ENCODE measurements around the gene PLA2G4D.

PLA2G4D gene

DNA sequence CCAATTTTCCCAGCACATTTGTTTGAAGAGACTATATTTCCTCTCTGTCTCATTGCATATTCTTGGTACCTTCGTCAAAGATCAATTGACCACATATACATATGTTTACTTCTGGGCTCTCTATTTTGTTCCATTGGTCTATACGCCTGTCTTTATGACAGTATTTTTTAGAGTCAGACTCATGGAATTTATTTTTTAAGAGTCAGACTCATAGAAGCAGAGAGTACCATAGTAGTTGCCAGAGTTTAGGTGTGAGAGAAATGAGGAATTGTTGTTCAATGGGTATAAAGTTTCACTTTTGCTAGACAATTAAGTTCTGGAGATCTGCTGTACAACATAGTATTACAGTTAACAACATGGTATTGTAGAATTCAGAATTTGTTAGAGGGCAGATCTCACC is 35.0 kb upstream of the PLA2G4D start:
- DNase-seq (ENCODE audit: low read depth in 1 of 2, low spot score in 1 of 2), result no peak

DNA sequence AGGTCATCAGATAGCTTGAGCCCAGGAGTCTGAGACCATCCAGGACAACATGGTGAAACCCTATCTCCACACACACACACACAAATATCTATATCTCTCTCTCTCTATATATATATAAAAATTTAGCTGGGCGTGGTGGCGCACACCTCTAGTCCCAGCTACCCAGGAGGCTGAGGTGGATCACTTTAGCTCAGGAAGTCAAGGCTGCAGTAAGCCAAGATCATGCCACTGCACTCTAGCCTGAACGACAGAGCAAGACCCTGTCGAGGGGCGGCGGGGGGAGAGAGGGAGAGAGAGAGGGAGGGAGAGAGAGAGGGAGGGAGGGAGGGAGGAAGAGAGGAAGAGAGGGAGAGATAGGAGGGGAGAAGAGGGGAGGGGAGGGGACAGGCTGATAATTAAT is 34.1 kb upstream of the PLA2G4D start:
- DNase-seq (ENCODE audit: low read depth in 1 of 2, low spot score in 1 of 2), result no peak

DNA sequence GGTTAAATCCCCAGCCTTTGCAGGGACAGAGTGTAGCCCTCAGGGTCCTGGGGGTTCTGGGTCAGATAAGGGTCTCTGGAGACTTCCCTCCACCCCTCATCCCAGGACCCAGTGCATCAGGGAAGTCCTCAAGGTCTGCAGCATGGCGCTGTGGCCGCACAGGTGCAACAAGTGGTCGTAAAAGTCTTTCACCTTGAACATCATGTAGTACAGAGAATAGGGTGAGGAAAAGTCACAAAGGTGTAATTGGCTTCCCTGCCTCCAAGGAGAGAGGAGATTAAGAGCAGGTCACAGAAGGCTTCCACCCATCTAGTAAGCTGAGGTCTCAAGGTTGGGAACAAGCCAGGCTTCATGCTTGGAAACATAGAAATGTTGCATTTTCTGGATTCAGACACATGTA is 29.2 kb upstream of the PLA2G4D start:
- DNase-seq (ENCODE audit: low read depth in 1 of 2, low spot score in 1 of 2), result no peak

DNA sequence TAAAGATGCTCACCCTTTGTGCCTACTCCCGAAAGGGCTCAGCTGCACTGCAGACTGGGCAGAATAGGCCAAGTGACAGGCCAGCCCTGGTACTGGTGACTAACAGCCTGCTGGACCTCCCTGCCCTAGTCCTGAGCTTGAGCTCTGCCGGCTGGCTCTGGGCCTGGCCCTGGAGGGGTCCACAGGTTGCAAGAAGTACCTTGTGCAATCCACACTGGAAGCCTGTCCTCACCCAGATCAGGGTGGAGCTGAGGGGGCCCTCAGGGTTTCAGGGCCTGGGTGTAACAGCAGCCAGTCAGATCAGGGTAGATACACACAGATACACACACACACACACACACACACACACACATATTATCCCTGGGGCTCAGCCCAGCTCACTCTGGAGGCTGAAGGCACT is 27.3 kb upstream of the PLA2G4D start:
- DNase-seq (ENCODE audit: low read depth in 1 of 2, low spot score in 1 of 2), result no peak

DNA sequence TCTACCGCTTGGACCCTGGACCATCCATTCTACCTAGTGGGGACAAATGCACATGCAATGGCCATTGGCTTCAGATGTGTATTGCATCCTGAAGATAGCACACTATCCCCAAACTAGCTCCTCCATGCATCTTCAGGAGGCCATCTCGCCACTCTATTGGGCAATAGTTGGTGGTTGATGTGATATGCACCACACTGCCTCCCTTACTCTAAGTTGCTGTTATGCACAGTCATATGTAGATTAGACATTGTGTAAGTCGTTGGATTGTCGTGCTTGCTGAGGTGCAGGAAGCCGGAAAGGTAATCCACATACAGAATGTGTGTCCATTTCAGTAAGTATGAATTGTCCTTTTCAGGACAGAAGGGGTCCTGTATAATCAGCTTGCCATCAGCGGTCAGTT is 26.7 kb upstream of the PLA2G4D start:
- DNase-seq (ENCODE audit: low read depth in 1 of 2, low spot score in 1 of 2), result no peak

DNA sequence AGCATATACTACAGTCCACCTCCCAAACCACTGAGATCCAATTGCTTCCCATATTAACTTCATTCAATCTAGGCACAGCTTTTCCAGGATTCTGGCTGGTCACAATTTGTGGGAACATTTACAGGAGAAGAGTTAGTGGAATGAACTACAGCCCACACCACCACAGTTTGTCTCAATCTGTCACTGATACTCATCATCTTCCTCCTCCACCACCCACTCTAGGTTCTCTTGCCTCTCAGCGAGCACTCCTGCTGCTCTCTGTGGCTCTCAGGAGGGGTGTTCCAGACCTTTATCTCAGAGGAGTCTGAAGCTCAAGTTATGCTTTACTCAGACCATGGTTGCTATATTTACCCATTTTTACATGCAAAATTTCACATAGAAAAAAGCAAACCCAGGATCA is 25.9 kb upstream of the PLA2G4D start:
- no peak for DNase-seq (ENCODE audit: low read depth in 1 of 2, low spot score in 1 of 2)

DNA sequence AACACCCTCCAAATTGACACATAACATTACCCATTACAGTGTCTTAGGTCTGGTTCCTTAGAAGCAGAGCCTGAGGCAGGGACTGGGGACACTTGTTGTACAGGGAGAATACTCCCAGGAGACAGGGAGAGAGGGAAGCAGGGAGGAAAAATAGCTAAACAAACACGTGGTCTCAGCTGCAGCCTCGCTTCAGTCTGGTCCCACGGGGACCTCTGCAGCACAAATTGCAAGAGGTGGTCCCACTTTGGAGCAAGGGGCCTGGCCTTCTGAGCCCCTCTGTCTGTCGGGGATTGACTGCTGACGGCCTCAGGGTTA is 25.0 kb upstream of the PLA2G4D start:
- no peak for DNase-seq (ENCODE audit: low read depth in 1 of 2, low spot score in 1 of 2)

DNA sequence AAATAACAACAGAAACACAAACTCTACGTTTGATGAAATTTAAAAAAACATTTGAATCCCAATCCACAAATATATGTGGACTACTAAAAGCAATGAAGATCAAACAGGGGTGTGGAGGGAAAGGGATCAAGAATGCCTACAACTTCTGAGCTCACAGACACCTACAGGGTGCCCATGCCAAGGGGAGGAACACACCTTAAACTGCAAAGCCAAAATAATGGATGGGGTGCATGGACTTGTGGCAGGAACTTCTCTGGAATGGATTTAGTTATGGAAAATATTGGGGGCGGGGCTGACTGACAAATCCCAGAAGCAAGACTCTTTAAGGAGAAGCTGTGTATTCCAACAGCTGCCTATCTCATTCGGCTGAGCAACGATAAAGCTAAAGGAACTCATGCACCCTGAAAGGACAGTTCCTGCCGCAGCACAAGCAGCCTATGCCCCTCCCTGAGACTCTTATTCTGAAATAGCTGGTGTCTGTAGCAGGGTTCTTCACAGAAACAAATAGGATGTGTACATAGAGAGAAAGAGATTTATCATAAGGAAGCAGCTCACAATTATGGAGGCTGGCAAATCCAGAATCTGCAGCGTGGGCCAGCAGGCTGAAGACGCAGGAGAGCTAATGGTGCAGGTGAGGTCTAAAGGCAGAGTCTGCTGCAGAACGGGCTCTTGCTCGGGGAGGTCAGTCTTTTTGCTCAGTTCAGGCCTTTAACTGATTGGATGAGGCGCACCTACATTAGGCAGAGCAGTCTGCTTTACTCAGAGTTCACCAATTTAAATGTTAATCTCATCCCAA is 24.5 kb upstream of the PLA2G4D start:
- no peak for DNase-seq (ENCODE audit: low read depth in 1 of 2, low spot score in 1 of 2)

DNA sequence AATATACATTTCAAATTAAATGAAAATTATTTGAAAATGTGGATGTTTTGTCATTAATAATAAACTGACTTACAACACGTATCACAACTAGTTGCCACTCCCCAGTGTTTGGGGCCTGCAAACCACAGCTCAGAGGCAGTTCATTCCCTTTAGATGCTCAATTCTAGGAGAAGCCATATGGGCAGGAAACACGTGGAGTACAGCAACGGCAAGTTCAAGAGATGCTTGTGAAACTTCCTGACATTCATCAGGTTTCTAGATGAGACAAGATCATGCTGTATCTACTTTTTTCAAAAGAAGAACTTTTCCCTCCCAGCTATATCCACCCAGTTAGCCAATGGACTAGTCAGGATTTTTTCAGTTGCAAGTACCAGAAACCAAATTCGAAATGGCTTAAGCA is 17.6 kb upstream of the PLA2G4D start:
- no peak for DNase-seq (ENCODE audit: low read depth in 1 of 2, low spot score in 1 of 2)

DNA sequence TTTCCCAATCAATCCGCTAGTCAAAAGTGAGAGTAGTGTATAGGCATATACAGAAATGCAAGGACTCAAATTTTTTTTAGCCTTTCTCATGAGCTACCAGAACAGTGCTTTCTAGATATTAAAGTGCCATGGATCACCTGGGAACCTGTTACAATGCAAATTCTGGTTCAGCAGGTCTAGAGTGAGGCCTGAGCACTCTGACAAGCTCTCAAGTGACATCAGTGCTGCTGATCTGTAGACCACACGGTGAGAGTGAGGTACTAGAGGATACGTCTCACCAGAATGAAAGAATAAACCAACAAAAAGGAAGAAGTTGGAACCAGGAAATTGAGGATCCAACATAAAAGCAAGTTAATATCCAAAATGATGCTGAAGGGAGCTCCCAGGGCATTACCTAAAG is 16.0 kb upstream of the PLA2G4D start:
- DNase-seq (ENCODE audit: low read depth in 1 of 2, low spot score in 1 of 2), result no peak

DNA sequence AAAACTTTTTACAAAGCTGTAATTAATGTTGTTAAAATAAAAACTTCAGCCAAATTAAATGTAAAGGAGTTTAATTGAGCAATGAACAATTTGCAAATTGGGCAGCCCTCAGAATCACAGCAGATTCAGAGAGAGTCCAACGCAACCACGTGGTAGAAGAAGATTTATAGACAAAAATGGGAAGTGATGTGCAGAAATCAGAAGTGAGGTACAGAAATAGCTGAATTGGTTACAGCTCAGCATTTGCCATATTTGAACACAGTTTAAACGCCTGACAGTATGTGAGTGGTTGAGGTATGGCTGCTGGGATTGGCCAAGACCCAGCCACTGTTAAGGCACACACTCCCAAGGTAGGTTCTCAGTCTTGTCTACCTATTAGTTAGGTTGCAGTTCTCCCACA is 14.4 kb upstream of the PLA2G4D start:
- DNase-seq (ENCODE audit: low read depth in 1 of 2, low spot score in 1 of 2), result no peak

DNA sequence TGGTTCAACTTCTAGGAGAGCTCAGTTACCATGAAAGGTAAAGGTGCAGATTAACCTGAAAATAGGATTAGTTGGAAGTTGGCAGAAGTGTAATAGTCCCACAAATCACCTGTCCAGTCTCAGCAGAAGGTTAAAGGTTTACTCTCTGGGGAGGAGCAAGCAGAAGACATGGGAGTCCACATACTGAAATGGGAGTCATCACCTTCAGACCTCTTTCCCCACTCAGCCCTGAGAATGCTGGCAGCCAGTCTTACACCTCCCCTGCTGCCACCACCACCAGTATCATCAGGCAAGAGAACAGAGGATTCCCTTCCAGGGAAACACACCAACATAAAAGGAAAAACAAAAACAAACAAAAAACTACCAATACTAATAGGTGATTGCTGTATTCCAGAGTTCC is 13.8 kb upstream of the PLA2G4D start:
- no peak for DNase-seq (ENCODE audit: low read depth in 1 of 2, low spot score in 1 of 2)

DNA sequence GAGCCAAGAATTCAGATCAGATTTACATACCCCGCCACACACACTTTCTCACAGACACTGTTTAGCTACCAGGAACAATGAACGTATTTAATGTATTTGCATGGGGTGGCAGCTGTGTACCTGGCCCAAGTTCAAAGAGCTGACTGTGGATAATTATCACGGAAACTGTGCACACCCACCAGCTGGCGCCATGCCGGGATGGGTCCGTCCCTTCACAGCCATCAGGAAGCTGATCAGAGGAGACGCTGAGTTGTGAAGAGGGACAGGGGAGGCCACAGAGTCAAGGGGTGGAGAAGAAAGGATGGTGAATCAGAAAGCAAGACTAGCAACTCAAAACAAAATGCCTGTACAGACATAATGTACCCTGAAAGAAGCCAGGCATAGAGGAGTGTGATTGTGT is 13.1 kb upstream of the PLA2G4D start:
- DNase-seq (ENCODE audit: low read depth in 1 of 2, low spot score in 1 of 2), result no peak

DNA sequence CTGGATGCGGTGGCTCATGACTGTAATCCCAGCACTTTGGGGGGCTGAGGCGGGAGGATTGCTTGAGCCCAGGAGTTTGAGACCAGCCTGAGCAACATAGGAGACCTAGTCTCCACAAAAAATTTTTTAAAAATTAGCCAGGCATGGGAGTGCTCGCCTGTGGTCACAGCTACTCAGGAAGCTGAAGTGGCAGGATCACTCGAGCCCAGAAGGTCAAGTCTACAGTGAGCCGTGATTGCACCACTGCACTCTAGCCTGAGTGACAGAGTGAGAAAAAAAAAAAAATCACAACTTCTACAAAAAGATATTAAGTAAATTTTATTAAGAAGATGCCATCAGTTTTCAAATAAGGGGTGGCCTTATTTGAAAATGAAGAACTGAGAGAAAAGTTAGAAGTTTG is 11.9 kb upstream of the PLA2G4D start:
- no peak for DNase-seq (ENCODE audit: low read depth in 1 of 2, low spot score in 1 of 2)

DNA sequence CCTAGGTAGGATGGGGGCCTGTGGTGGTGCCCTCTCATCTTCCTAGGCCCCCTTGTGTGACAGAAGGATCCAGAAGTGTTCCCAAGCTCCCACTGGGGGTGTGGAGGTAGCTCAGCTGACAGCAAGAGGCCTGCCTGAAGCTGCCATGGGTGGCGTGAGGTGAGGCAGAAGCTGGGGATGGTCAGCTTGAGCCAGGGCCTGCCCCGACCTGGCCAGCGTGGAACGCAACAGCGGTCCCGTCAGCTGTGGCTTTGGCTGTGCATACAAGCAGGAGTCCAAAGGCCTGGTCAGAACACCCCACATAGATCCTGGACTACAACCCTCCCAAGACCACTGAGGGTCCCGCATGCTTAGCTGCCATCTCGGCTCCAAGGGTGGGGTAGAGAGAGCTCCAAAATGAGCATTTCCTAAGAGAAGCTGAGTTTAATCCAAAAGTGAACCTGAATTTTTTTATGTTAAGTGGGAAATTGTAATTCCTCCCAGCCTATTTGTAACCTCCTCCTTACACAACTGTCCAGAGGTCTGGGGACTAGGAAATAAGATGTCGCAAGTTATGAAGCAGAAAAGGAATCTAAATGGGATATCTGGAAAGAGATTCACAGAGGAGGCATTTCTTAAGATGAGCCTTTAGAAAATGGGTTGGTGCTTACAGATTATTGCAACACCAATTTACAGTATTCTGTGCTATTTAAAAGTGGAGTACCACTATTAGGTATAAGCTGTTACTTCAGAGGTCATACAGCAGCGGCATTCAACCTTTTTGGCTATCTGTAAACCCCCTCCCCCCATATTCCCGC is 9.9 kb upstream of the PLA2G4D start:
- DNase-seq (ENCODE audit: low read depth in 1 of 2, low spot score in 1 of 2), result no peak

DNA sequence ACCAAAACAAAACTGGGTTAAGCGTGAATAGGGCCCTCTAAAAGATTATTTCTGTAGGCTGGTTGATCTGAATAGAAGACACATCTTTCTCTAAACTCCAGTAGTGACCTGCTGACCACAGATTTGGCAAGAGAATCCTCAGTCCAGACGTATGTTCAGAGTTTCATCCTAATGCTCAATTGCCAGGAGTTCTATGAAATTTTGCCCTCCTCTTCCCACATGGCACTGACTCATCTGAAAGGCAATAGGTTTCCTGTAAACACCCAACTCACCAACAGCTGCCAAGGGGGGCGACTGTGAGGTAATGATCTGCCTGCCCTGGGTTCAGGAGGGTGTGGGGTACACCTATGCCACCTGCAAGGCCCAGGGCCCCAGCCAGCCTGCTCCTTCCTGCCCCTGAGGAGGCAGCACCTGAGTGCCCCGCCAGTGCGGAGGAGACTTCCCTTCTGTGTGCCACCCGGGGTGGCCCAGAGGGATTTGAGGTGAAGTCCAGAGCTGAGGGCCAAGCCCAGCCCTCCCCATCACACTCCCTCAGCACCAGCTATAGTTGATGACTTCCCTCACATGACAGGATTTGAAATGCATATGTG is 8.4 kb upstream of the PLA2G4D start:
- no peak for DNase-seq (ENCODE audit: low read depth in 1 of 2, low spot score in 1 of 2)

DNA sequence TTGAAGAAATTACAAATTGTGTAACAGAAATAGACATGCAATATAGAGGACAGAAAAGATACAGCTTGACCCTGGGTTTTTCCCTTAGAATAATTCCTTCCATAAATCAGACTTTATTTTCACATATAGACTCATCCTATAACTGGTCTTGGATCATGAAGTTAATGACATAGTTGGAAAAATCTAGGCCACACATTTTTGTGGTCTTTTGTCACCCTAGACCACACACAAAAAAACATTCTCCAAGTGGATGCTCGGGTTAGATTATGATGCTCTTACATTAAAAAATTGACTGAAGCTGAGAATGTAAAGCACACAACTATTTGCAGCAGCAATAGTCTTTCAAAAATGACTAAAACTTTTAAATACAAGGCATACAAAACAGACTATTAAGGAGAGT is 7.5 kb upstream of the PLA2G4D start:
- no peak for DNase-seq (ENCODE audit: low read depth in 1 of 2, low spot score in 1 of 2)

DNA sequence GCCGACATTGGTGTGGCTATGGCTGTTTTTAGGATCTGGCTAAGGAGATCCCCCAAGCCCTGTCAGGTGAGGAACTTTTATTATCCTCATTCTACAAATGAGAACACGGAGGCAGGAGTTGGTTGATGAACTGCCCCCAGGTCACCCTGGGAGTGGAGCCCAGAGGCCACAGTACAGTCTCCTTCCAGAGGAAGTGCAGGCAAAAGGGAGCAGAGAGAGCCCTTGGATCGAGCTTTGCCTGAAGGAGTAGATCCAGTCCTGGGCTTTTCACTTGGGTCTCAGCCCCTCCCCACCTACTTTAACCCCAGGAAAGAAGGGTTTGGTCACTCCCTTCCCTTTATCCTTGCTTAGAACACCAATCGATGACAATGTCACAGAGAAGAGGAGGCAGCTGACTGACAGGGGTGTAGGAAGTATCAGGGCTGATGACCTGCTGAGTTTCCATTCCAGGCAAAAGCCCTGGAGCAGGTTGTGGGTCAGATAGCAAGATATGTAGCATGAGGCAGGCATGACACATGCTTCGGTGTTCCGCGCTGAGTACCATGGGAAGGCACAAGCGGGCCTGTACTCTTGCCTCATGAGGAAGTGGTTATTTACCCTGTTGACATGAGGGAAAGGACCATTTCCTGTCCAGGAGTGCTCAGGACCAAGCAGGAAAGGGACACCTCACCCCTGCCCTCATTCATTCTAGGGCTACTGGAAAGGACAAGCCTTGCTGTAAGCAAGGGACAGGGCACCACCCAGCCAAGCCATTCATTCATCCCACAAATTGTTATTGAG is 5.8 kb upstream of the PLA2G4D start:
- no peak for DNase-seq (ENCODE audit: low read depth in 1 of 2, low spot score in 1 of 2)

DNA sequence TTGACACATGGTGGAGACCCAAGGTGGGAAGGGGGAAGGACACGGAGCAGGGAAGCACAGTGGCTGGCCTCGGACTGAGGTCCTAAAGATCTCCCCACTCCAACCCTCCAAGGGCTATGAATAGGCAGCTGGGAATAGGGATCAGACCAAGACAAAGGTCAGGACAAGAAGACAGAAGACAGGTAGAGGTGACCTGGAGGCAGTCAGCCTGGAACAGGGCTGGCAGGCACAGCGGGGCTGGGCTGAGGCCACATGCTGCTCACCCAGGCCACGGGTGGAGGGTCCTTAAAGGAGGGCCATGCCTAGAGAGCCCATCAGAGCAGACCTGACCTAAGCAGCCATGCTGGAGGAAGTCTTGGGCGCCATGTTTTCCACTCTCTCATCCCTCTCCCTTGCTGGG is 2.7 kb upstream of the PLA2G4D start:
- DNase-seq (ENCODE audit: low read depth in 1 of 2, low spot score in 1 of 2), result no peak

DNA sequence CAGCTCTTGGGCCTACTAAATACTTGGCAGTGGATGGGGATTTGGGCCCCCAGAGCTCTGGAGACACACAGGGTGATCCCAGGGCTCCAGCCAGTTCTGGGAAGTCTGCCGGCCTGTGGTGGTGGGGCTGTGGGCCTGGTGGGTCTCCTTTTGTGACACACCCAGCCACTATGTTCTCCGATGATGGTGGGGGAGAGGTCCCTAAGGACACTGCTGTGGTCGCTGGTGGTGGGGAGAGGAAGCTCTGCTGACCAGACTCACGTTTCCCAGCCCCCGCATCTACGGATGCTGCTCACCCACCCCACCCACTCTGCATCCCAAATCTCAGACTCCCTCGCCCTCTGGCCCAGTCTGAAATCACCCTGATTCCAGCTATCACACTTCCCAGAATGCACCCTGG is 396 bp downstream of the PLA2G4D start:
- no peak for DNase-seq (ENCODE audit: low read depth in 1 of 2, low spot score in 1 of 2)

DNA sequence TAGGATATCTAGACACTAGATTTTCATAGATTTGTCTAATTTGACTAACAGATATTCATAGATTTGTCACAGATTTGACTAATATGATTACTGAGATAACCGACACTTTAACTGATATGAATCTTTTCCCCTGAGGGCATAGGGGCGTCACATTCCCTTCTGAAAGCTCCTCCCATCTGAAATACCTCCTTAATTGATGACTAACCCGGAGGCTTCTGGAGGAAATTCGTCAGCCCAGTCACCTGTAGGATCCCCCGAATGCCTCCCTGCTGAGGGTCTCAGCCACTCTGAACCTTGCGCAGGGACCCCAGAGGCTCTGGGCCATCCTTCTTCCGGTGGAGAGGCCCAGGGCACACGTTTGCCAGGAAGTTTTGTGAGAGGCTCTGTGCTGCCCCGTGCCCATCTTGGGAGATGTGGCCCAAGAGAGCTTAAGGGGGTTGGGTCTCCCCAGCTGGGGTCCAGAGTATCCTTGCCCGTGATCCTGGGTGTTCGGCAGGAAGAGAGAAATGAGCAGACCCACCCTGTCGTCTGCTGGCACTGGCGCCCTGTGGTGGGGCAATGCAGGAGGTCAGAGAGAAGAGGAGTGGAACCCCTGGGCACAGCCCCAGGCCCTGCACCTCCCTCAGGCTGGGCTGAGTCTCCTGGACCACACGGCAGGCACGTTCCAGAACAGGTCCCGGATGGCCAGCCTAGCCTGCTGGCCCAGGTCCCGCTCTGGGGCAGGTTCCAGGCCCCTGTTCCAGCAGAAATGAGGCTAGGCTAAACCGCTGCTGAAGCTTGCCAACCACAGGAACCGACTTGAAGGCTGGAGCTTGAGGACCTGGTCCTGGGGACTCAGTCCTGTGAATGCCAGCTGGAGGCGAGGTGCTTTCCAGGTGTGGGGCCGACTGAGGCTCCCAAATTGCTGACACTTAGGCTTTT is 1.7 kb downstream of the PLA2G4D start:
- no peak for DNase-seq (ENCODE audit: low read depth in 1 of 2, low spot score in 1 of 2)
